ENCODE results near the gene ANP32A.

The ANP32A gene

DNA sequence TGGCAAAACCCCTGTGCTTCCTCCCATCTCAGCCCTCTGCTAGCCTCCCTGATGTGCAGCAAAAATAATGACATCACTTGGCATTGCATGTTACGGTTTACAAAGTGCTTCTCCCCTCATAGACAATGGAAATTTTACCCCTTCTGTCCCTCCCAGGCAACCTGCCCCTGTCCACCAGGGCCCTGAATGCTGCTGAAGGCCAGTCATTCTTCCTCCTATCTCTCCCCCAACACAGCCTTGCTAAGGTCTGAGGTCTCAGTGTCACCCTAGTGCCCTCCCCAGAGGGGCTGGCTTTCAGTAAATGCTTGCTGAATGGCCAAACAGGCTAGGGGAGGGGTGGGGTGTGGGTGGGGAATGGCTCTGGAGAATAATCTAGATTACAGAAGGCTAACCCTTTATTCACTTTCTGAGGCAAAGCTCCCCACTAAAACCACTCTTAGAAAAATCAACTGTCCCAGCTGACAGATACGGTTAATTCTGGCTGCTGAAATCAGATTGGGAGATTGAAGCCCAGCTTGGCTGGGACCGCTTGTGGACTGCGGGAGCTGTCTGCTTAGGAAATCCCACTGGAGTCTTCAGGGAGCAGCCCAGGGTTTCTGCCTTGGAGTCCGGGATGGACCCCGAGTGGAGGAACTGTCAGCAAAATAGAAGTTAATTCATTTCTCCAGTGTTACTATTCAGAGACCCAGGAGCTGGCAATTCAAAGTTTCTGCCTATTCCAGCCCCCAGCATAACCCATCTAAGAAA lies 22.9 kb downstream of the ANP32A start:
- DNase-seq, result no peak

DNA sequence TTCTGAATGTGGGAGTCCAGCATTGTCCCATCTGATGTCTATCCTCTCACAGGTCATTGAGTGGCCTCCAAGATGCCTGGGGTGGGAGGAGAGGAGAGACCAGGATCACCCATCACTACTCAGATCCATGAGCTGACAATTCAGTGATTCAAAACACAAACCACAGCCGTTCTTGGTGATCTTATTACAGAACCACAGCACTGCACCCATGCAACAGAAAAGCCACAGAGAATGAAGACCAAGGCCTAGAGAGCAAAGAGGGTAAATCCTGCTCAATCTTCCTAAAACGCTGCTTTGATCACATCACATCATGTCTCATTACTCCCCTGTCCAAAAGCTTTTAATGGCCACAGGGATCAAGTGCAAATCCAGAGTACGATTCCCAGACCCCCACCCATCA lies 23.5 kb downstream of the ANP32A start:
- DNase-seq, result no peak

DNA sequence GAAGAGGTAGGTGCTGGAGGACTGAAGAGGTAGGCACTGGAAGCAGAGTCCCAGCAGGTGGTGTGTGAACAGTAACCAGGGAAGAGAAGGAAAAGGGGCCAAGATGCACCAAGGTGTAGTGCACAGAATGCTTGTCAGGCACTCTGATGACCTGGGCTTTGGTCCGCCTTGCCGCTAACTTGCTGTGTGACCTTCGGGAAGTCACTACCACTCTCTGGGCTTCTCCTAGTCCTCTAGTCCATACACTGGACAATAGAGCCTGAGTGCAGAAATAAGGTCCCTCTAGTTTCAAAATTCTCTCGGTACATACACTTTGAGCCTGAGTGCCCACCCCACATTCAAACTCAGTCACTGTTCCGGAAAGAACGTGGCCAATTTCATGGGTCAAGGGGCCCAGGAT lies 24.1 kb downstream of the ANP32A start:
- DNase-seq, result no peak

DNA sequence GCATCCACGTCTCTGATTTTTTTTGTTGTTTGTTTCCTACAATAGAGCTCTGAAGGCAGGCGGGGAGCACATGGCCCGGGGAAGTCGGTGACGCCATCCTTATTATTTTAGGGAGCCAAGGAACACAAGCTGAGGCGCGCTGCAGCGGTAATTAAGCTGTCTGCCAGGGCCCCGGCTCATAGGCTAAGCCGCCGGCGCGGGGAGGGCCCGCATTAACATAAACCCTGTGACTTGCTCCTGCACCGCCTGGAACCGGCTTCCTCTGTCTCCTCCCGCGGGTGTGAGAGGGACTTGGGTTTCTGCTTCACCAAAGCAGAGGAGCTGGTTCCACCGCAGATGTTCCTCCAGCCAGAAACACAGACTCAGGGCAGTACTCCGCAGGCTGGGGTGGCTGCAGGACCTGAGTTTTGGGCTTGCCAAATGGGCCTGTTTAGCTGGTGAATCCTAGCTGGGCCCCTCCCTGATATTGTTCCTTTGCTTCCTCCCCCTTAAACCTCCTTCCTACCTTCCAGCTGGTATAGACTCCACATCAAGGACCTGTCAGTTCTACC lies 25.3 kb downstream of the ANP32A start:
- DNase-seq, result no peak

DNA sequence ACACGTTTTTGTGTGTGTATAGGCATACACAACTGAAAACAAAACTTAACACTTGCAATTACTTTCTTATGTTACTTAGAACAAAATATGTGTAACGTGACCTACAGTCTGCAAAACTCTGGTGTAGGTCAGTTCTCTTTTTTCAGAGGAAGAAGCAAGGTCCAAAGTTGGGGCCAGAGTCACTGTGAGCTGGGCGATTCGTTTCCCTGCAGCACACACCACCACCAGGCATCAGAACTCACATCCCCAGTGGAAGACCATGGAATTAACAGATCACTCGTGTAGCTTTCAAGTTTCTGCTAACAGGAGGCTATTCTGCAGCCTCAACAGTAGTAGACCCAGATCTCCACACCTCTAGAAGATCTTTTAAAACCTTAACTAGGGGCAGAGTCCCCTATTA lies 25.8 kb downstream of the ANP32A start:
- DNase-seq, result no peak

DNA sequence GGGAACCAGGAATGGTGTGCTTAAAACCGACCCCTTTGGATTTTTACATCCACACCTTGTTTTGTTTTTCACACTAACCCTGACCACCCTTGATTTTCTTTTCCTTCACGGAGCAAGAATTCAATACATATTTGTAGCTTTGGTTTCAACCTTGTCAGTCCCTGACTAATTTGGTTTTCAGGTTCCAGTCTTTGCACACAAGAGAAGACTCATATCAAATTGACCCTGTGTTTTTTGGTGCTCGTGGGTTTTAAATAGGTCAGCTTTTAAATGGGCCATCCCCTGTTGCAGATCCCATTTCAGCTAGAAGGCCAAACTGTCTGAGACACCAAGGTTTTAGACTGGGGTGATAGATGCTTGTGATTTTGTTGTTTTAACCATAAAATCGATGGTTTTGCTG lies 26.4 kb downstream of the ANP32A start:
- no peak for DNase-seq

DNA sequence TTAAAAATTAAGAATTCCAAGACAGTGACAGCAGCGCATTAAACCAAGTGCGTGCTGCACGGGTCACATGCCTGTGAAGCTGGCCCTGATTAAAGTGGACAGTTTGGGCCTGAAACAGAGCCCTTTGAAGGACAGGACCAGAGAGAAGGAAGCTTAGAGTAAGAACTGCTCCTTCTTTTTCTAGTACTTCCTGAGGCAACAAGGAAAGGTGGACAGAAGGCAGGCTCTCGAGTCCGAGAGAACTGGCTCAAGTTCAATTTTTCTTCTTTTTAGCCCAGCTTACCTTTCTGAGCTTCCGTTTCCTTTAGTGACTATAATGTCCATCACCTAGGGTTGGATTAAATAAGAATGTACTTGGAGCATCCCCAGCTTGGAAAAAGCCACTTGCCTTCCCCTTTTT lies 26.9 kb downstream of the ANP32A start:
- no peak for DNase-seq

DNA sequence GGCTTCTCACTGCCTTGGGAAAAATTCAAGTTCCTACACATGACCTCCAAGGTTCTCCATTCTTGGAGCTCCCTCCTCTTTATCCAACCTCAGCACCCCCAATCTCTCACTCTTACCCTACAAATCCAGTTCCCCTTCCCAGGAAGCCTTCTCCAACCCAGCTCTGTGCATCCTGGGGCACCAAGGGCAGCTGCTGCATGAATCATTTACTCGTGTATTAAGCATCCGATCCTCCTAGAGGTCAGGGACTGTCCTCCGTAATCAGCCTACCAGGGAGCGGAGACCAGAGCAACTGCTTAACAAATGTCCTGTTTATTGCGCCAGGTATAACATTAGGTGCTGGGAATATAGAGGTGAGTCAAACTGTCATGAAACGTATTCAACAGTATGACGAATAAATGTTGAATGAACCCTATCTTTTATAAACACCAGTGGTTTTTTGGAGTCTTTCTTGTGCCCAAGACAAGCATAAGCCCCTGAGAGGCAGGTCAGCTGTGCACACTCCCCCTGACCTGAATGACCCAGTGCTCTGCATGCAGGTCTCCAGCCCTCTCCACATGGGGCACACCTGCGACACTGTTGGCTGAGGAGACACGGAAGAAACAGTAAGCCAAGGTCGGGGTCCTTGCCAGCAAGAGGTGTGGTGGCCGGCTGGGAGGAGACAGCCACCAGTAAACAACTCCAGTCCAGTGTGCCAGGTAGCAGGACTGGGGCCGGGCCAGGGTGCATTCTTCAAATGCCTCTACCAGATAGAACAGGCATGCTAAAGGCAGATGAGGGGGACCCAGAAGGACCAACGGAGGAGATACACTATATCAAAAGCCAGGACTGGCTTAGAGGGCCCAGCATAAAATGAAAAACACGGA lies 27.6 kb downstream of the ANP32A start:
- DNase-seq, result no peak

DNA sequence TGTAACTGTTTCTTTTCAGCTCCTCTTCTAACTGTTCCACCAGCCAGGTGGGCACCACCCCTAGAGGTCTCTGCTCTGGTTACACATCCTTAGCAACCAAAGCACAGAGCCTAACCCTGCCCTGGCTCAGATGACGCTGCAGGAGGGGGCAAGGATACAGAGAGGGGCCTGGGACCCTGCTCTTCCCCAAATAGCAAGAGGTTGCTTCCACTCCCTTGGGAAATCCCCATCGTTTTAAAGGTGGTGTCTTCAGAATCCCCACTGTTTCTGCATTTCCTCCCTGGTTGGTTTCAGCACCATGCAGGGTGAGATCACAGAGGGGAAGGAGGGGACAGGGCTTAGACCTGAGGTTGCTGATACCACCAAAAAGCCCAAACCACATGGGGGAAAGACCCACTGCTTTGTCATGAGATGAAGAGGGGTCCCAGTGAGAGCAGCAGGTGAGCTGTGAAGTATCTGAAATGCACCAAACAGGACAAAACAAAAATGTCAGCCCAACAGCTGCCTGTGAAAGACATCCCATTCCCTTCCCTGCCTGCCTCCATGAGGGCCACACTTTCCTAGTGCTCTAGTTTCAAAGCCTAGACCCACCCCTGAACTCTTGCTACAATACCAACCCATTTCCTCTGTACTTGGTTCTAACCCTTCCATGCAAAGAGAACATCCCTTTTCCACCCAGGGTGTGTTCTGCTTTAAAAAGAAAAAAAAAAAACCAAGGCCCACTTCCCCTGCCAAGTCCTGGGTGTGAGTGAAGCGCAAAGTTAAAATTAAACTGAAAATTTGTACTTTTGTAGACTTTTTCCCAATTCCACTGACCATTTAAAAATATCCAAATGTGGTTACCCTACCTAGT lies 29.0 kb downstream of the ANP32A start:
- no peak for DNase-seq

DNA sequence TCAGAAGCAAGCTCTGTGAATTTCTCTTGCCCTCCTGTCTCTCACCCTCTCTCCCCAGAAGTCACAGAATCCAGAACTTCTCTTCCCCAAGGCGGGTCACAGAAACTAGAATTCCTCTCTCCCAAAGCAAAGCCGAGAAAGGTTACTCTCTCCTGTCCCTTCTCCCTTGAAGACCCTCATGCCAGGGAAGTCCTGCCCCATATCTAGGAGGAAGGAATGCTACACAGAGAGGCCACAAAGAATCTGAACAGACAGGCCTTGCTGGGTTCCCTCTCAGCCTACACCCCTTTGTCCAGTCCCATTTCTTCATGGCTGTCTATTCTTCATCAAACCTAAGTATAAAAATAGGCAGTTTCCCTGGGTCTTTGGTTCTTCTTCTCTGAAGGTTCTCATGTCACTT lies 29.8 kb downstream of the ANP32A start:
- DNase-seq, result no peak

DNA sequence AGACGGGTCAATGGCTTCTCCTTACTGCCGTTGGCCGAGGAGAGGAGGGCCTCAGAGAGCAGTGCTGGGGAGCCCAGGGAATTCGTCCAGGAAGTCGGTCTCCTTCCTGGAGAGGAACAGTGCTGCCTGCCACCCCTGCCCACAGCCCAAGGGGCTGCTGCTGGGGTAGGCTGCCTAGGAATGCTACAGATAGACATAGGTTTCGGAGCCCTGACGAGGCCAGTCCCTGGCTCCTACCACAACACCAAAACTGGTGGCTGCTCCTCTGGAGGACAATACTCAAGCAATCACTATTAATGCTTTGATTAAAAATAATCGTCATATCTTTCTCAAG lies 30.5 kb downstream of the ANP32A start:
- no peak for DNase-seq

DNA sequence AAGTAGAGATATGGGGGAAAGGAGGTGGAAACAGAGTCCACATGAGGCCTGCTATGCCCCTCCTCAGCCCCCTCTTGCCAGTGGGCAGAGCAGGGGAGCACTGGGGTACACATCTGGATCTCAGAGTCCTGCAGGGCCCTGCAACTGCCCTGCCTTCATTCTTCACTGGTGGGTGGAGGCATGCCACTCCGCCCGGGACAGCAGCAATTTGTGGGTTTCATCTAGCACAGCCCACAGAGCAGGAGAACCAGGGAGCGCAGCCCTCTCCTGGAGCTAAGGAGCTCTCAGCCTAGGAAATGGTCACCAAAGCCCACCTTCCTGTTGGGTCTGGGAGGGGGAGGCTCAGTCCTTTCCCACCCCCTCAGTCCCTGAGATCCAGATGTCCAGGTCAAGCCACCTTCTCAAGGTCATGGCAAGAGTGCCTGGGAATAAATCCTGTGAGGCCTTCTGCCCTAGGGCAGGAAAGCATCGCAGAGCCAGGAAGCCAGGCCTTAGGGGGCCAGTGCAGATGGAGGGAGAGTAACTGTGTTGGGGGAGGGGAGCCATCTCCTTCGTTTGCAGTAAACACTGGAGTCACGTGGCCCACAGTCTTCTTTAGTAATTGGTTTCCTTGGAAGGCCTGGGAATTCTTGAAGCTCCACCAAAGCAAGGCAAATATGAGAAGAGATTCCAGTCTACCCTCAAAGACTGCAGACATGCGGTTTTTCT lies 31.0 kb downstream of the ANP32A start:
- no peak for DNase-seq

DNA sequence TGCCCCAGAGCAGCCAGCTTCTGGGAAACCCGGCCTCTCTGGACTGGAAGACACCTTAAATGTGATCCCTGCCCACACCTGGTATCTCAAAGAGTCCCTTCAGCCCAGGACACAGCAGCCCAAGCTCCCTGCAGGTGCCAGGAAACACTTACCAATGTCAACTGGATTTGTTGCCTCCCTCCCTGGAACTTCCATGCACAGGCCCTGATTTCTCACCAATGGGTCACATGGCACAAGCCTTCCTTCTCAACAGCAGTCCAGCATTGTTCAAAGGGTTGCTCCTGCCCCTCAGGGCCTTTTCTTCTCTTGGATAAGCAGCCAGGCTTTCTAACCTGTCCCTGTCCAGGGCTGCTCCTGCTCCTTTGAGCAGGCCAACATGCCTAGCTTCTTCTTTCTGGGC lies 31.6 kb downstream of the ANP32A start:
- DNase-seq, result no peak

DNA sequence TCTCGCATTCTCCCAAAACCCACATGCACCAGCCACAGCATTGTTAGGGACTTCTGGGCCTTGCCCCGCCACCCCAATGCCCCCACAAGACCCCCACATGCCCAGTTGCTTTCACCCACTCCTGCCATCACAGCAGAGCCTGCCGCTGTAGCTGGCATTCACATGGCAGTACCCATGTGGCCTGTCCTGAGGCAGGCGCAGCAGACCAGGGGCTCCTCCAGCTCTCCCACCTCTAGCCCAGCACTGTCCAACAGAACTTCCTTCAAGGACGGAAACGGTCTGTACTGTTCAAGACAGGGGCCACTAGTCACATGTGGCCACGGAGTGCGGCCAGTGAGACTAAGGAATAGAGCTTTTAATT lies 32.5 kb downstream of the ANP32A start:
- no peak for DNase-seq

DNA sequence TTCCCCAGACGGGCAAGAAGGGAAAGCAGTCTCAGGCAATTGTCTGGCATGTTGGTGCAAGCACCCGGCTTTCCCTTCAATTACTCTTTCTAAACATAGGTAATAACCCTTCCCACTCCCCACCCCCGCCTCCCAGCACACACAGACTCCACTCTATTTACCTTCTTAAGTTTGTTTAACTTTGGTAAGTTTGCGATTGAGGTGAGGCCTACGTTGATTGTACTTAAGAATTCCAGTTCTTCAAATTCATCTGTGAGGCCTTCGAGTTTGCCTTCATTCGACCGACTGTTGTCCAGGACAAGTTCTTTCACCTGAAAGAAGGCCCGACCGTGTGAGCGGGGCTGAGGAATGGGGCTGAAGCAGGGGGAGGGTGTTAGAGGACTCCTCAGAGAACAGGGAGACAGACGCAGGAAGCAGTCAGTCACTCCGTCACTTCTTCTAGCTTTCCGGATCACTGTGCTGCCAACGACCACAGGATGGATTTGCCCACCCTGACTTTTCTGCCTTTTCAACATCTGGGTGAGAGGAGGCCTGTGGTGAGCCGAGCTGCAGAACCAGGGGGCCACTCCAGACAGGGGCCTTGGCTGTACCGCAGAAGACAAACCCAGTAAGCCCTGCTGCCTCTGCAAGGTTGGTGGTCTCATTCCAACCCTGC lies 33.0 kb downstream of the ANP32A start:
- DNase-seq, result no peak

DNA sequence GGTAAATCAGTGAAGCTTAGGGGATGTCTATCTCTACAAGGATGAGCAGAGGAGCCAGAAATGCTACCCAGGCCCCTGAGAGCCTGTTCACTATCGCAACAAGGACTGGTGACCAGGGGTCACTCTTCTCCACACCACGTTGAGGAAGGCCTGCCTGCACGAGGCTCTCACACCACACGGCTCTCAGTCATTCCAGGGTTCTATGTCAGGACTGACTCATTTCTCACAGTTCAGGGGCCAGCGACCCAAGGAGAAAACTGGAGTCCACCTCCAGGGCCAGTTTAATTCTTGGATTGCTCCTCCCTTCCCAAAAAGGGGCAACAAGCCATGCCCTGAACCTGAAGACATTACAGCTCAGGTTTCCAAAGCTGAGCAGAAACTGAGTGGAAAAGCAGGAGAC lies 33.9 kb downstream of the ANP32A start:
- DNase-seq, result no peak

DNA sequence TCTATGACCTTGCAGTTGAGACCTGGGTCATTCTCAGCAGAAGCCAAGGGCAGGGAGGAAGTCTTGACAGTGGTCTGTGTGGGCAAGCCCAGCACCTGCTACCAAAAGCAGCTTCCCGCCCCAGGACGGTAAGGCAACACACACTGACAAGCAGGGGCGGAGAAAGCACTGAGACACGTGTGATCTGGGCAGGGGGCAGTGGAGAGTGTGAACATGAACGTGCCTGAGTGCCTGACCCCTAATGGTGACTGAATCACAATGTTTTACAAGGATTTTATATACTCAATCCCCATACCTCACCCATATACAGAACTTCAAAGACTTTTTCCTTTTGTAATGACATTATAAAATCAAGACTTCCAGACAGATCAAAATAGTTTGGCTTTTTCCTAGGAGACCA lies 35.2 kb downstream of the ANP32A start:
- no peak for DNase-seq

DNA sequence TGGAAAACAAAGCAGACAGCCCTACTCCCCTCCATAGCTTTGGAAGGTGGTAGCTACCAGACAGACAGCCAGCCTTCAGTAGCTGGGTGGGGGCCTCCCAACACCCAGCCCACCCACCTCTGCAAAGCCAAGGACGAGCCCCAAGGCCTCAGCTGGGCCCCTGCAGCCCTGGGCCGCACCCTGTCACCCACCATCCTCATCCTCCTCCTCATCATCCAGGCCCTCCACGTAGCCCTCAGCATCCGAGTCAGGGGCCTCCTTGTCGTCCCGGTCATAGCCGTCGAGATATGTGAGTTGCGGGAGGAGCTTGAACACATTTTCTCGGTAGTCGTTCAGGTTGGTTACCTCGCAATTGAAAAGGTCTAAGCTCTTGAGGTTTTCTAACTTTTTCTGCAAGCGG lies 36.5 kb downstream of the ANP32A start:
- no peak for DNase-seq

DNA sequence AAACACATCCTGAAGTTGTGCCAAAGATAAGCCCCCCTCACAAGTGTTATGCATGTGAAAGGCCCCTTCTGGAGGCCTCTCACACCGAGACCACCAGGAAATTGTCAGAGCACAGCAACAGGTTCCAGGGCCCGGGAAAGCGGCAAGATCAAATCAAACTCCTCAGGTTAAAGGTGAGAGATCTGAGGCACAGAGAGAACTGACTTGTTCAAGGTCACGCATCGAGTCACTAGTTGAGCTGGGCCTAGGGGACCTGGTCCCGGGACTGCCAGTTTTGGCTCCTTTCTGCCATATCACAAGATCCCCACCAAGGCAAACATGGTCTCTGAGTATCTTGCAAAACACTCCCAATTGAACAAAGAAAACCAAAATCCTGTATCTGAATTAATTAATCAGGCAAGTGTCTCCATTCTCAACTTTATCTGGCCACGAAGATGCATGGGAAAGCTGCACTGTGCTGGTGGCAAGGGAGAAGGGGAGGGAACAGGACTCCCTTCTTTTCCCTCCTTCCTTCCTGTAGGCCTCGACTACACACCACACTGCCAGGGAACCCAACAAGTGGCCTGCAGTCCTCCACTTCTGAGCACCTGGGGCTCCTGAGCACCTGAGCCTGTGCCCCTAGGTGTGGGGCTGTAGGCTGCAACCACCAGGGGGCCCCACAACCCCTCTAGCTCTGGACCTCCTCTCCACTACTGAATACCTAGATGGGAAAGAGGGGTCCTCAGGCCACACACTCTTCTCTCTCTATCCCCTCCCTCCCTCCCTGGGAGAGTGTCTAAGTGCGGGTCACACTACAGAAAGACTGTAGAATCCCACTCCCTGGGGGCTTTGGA lies 37.3 kb downstream of the ANP32A start:
- peak; percentile 37 for DNase-seq

DNA sequence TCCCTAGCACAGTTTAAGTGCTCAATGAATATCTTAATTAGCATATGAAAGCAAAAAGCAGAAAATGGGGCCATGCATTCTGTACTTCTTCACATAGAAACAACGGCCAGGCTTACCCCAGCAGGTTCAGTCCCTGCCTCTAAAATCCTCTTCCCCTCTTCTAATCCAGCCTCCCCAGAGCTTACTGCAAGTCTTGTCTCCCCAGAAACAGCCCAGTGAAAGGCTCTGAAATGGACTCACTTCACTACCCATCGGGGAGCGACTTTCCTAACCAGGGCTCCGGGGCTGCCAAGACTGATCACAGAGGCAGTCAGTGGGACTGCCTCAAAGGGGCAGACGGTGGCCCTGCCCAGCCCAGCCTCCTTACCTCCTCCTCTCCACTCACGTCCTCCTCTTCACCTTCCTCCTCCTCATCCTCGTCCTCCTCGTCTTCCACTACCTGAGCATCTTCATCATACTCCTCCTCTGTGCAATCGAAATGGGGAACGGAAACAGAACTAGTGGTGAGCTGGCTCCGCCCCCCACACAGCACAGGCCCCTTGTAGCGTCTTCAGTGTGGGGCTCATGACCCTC lies 38.0 kb downstream of the ANP32A start:
- DNase-seq, result no peak

All from 8988T (cell line).